ENCODE results near the gene CFAP70. TPM values are rescaled to one million over a fixed set of nuclear protein-coding genes. Genes with fewer than 3 reads are reported as not detected.

Gene CFAP70
- 5.8 and 7.3 TPM in 2 replicates for polyA plus RNA-seq
- polyA minus RNA-seq, result 2.9 and 3.4 TPM in 2 replicates

DNA sequence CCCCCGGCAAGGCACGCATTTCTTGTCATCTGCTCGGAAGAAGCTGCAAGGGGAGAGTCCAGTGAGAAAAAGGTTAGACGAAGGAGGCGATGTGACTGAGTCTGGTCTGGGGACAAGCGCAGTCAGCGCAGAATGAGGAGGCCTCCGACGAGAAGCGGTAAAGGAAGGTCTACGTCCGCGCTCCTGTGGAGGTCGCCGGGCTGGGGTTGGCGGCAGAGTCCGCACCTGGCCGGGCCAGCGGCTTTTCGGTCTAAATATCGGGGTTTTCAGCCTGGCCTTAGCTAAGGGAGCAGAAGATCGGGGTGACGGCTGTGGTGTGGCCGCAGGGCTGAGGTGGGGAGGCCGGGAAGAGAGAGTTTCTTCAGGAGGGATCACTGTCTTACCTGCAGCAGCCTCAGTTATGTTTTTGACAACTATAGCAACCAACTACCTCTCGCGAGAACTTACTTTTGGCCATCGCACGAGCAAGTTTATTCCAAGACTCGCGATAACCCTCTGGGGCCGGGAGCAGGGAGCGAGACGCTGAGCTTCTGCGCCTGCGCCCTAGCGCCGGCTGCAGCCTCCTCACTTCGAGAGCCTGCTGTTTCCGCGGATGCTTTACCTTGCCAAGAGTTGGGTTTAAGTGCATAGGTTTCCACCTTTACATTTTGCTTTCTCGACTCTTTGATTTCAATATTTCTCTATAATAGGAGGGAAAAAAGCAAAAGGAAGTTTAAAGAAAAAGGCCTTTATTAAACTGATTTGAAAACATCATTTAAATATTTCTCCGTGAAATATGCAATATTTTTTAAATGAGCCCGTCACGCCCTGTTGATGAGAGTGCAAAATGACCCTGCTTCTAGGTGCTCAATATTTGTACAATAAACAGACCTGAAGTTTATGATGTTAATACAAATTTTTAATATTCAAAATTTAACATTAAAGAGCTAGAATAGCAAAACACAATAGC, at the start of gene CFAP70:
TSS of gene CFAP70 (minus strand) at position 534 of the 949 bp plus-strand sequence. CDS start 4,068 bp downstream, outside the sequence.
- TF ChIP-seq EZH2 (IDR thresholded peaks at IDR 0.05; ENCODE audit: borderline replicate concordance, insufficient read depth, low read length, poor library complexity, severe bottlenecking) (no peak), RAD21 (conservative IDR thresholded peaks at IDR 0.05) (peak; percentile 34), MXI1 (conservative IDR thresholded peaks at IDR 0.05; ENCODE audit: poor library complexity, severe bottlenecking) (peak; percentile 48), TAF1 (IDR thresholded peaks at IDR 0.05; ENCODE audit: low read depth) (peak; percentile 37), EP300 (conservative IDR thresholded peaks at IDR 0.05; ENCODE audit: poor library complexity, severe bottlenecking) (peak; percentile 35), POLR2AphosphoS5 (IDR thresholded peaks at IDR 0.05) (peak; percentile 79), SMC3 (conservative IDR thresholded peaks at IDR 0.05; ENCODE audit: poor library complexity) (no peak)
- TF ChIP-seq, protein P1, sequence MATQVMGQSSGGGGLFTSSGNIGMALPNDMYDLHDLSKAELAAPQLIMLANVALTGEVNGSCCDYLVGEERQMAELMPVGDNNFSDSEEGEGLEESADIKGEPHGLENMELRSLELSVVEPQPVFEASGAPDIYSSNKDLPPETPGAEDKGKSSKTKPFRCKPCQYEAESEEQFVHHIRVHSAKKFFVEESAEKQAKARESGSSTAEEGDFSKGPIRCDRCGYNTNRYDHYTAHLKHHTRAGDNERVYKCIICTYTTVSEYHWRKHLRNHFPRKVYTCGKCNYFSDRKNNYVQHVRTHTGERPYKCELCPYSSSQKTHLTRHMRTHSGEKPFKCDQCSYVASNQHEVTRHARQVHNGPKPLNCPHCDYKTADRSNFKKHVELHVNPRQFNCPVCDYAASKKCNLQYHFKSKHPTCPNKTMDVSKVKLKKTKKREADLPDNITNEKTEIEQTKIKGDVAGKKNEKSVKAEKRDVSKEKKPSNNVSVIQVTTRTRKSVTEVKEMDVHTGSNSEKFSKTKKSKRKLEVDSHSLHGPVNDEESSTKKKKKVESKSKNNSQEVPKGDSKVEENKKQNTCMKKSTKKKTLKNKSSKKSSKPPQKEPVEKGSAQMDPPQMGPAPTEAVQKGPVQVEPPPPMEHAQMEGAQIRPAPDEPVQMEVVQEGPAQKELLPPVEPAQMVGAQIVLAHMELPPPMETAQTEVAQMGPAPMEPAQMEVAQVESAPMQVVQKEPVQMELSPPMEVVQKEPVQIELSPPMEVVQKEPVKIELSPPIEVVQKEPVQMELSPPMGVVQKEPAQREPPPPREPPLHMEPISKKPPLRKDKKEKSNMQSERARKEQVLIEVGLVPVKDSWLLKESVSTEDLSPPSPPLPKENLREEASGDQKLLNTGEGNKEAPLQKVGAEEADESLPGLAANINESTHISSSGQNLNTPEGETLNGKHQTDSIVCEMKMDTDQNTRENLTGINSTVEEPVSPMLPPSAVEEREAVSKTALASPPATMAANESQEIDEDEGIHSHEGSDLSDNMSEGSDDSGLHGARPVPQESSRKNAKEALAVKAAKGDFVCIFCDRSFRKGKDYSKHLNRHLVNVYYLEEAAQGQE (IDR thresholded peaks at IDR 0.05; ENCODE audit: borderline replicate concordance), result peak; percentile 36
- TF ChIP-seq, protein P2, sequence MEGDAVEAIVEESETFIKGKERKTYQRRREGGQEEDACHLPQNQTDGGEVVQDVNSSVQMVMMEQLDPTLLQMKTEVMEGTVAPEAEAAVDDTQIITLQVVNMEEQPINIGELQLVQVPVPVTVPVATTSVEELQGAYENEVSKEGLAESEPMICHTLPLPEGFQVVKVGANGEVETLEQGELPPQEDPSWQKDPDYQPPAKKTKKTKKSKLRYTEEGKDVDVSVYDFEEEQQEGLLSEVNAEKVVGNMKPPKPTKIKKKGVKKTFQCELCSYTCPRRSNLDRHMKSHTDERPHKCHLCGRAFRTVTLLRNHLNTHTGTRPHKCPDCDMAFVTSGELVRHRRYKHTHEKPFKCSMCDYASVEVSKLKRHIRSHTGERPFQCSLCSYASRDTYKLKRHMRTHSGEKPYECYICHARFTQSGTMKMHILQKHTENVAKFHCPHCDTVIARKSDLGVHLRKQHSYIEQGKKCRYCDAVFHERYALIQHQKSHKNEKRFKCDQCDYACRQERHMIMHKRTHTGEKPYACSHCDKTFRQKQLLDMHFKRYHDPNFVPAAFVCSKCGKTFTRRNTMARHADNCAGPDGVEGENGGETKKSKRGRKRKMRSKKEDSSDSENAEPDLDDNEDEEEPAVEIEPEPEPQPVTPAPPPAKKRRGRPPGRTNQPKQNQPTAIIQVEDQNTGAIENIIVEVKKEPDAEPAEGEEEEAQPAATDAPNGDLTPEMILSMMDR (IDR thresholded peaks at IDR 0.05; ENCODE audit: poor library complexity, severe bottlenecking), result peak; percentile 18
- Histone ChIP-seq H3K27me3 (ENCODE audit: insufficient read depth, low read depth, low read length) (no peaks in the 10 kb centered on the region), H2AFZ (ENCODE audit: low read depth, low read length) (peak within 1 kb of the TSS; percentile 88)

DNA sequence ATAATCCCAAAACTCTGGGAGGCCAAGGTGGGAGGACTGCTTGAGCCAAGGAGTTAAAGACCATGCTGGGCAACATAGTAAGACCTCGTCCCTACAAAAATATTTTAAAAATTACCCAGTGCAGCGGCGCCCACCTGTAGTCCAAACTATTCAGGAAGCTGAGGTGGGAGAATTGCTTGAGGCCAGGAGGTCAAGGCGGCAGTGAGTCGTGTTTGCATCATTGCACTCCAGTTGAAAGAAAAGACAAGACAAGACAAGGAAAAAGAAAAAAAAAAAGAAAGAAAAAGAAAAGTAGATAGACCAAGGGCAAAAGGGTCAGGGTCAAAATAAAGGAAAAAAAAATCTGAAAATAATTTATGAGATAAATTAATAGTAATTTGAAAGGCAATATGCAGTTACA, 49.4 kb upstream of the CFAP70 start:
- Histone ChIP-seq H3K9me3 (ENCODE audit: low read length) (no peaks in the 10 kb centered on the region), H3K4me3 (ENCODE audit: low read length) (no peak overlapping the region), H3K27me3 (ENCODE audit: insufficient read depth, low read depth, low read length) (no peaks in the 10 kb centered on the region), H3K79me2 (replicated peaks; ENCODE audit: insufficient read depth, low read length) (no peaks in the 10 kb centered on the region), H3K27ac (ENCODE audit: low read length) (no peak overlapping the region), H4K20me1 (ENCODE audit: insufficient read depth) (no peaks in the 10 kb centered on the region), H3K4me2 (ENCODE audit: low read length) (no peak overlapping the region), H2AFZ (ENCODE audit: low read depth, low read length) (no peak overlapping the region), H3K9ac (ENCODE audit: low read length) (no peak overlapping the region), H3F3A (ENCODE audit: insufficient read depth, low read length, poor library complexity, severe bottlenecking) (no peaks in the 10 kb centered on the region), H3K9me2 (ENCODE audit: insufficient read depth, low read length) (no peaks in the 10 kb centered on the region), H3K36me3 (ENCODE audit: insufficient read depth, low read length) (no peaks in the 10 kb centered on the region)
- TF ChIP-seq TAF1 (IDR thresholded peaks at IDR 0.05; ENCODE audit: low read depth), result no peak
- TF ChIP-seq EP300 (conservative IDR thresholded peaks at IDR 0.05; ENCODE audit: poor library complexity, severe bottlenecking), result no peak
- no peak for TF ChIP-seq RAD21 (conservative IDR thresholded peaks at IDR 0.05)
- no peak for TF ChIP-seq MXI1 (conservative IDR thresholded peaks at IDR 0.05; ENCODE audit: poor library complexity, severe bottlenecking)
- no peak for TF ChIP-seq POLR2AphosphoS5 (IDR thresholded peaks at IDR 0.05)
- TF ChIP-seq, protein P2 (IDR thresholded peaks at IDR 0.05; ENCODE audit: poor library complexity, severe bottlenecking), result no peak
- TF ChIP-seq, protein P1 (IDR thresholded peaks at IDR 0.05; ENCODE audit: borderline replicate concordance), result no peak

More for the DNA sequence above, at the start of gene CFAP70:
- peak within 1 kb of the TSS; percentile 60 for H3K4me2 ChIP-seq (ENCODE audit: low read length)
- H4K20me1 ChIP-seq (ENCODE audit: insufficient read depth), result no peaks in the 10 kb centered on the region
- peak within 1 kb of the TSS; percentile 79 for H3K4me3 ChIP-seq (ENCODE audit: low read length)
- peak within 1 kb of the TSS; percentile 79 for H3K9ac ChIP-seq (ENCODE audit: low read length)
- peaks cover 3% of the 10 kb centered on the region for H3K36me3 ChIP-seq (ENCODE audit: insufficient read depth, low read length)
- no peaks in the 10 kb centered on the region for H3K9me2 ChIP-seq (ENCODE audit: insufficient read depth, low read length)
- H3K79me2 ChIP-seq (replicated peaks; ENCODE audit: insufficient read depth, low read length), result no peaks in the 10 kb centered on the region
- H3F3A ChIP-seq (ENCODE audit: insufficient read depth, low read length, poor library complexity, severe bottlenecking), result no peaks in the 10 kb centered on the region
- H3K9me3 ChIP-seq (ENCODE audit: low read length), result no peaks in the 10 kb centered on the region
- H3K27ac ChIP-seq (ENCODE audit: low read length), result peak within 1 kb of the TSS; percentile 74

Measured in neural cell (in vitro differentiated cells).